K562 (cell line): ENCODE measurements around the gene NR3C1. TPM values are rescaled to one million over a fixed set of nuclear protein-coding genes. Genes with fewer than 3 reads are reported as not detected.
A peak's percentile ranks its signal among the peaks of the same experiment; 100 is the strongest.

Experiments used
- ATF7 ChIP-seq: fragments of 450-650 bp; IDR thresholded peaks from 2 replicates; pipeline ENCODE4 v1.7.1; 2014; ENCODE audit warnings: mild to moderate bottlenecking, moderate library complexity
- E2F3 ChIP-seq: fragments of 250-450 bp; sonication (Bioruptor Pico); IDR thresholded peaks from 2 replicates; pipeline ENCODE4 v1.4.0; 2020; ENCODE audit warnings: mild to moderate bottlenecking
- ETV5 ChIP-seq: sonication (generic); formaldehyde crosslinking; IDR thresholded peaks from 2 replicates; pipeline ENCODE4 v1.4.0; 2020; ENCODE audit warnings: low read depth, mild to moderate bottlenecking, missing genetic modification reagents
- ETV6 ChIP-seq, 3 experiments: fragments of 150-350 bp in 1 of 3; sonication (generic) in 1 of 3; formaldehyde crosslinking in 1 of 3; IDR thresholded peaks; 2 replicates each; pipeline versions ENCODE4 v1.6.1 to v1.8.0; 2014 to 2022; ENCODE audit warnings: borderline replicate concordance in 2 of 3, low read depth in 2 of 3, antibody characterized with exemption in 1 of 3, low read length in 1 of 3, mild to moderate bottlenecking in 1 of 3, missing genetic modification reagents in 1 of 3
- KLF6 ChIP-seq: fragments of 250-450 bp; sonication (Bioruptor Pico); IDR thresholded peaks from 2 replicates; pipeline ENCODE4 v1.4.0; 2020; ENCODE audit warnings: mild to moderate bottlenecking, moderate library complexity, borderline replicate concordance
- MCM7 ChIP-seq, 2 experiments: fragments of 450-650 bp; IDR thresholded peaks; 2 replicates each; pipeline ENCODE4 v1.6.1; 2016 to 2018
- NCOR1 ChIP-seq: fragments of 450-650 bp; IDR thresholded peaks from 2 replicates; pipeline ENCODE4 v1.6.1; 2016; ENCODE audit warnings: mild to moderate bottlenecking, moderate library complexity
- NFATC3 ChIP-seq: fragments of 450-650 bp; IDR thresholded peaks from 2 replicates; pipeline ENCODE4 v1.6.1; 2017; ENCODE audit warnings: mild to moderate bottlenecking
- NFYB ChIP-seq: IDR thresholded peaks from 2 replicates; pipeline ENCODE4 v1.6.1; 2011; ENCODE audit warnings: mild to moderate bottlenecking, moderate library complexity; ENCODE audit not compliant: insufficient read length; ENCODE audit errors: extremely low read depth
- NR1H2 ChIP-seq: sonication (generic); formaldehyde crosslinking; IDR thresholded peaks from 2 replicates; pipeline ENCODE4 v1.4.0; 2020; ENCODE audit warnings: mild to moderate bottlenecking, missing genetic modification reagents
- POLR2H ChIP-seq: IDR thresholded peaks from 2 replicates; pipeline ENCODE4 v1.6.1; 2016; ENCODE audit warnings: missing genetic modification characterization, low read depth, mild to moderate bottlenecking, control low read depth, missing compliant biosample characterization, moderate library complexity
- RBM34 ChIP-seq: fragments of 200-400 bp; formaldehyde crosslinking; IDR thresholded peaks from 2 replicates; pipeline ENCODE4 v1.6.1; 2018; ENCODE audit warnings: low read length, borderline replicate concordance; ENCODE audit not compliant: insufficient read depth
- RCOR1 ChIP-seq, 2 experiments: IDR thresholded peaks; 2 replicates each; pipeline ENCODE4 v1.6.1; 2012; ENCODE audit warnings: low read depth in 2 of 2, low read length in 2 of 2, borderline replicate concordance in 1 of 2, improper control_type of control experiment in 1 of 2
- RFX1 ChIP-seq: fragments of 450-650 bp; IDR thresholded peaks from 2 replicates; pipeline ENCODE4 v1.6.1; 2016; ENCODE audit warnings: mild to moderate bottlenecking, moderate library complexity
- SNRNP70 ChIP-seq: fragments of 200-400 bp; formaldehyde crosslinking; optimal IDR thresholded peaks from 2 replicates; pipeline ENCODE3; 2017; ENCODE audit warnings: low read depth, low read length
- SRSF3 ChIP-seq: fragments of 200-400 bp; formaldehyde crosslinking; IDR thresholded peaks from 2 replicates; pipeline ENCODE4 v1.6.1; 2016; ENCODE audit warnings: mild to moderate bottlenecking, low read length, moderate library complexity; ENCODE audit not compliant: insufficient read depth
- TAF9B ChIP-seq: fragments of 450-650 bp; IDR thresholded peaks from 2 replicates; pipeline ENCODE4 v1.6.1; 2018; ENCODE audit warnings: mild to moderate bottlenecking; ENCODE audit not compliant: partially characterized antibody
- ZNF174 ChIP-seq: fragments of 250-450 bp; sonication (Bioruptor Pico); IDR thresholded peaks from 2 replicates; pipeline ENCODE4 v1.4.0; 2020; ENCODE audit warnings: mild to moderate bottlenecking
- ZNF316 ChIP-seq: fragments of 450-650 bp; IDR thresholded peaks from 2 replicates; pipeline ENCODE4 v1.6.1; 2016
- ZNF644 ChIP-seq: fragments of 200-800 bp; sonication (Bioruptor generic); IDR thresholded peaks from 2 replicates; pipeline ENCODE4 v1.6.1; 2016; ENCODE audit warnings: low read depth, missing genetic modification characterization, missing compliant biosample characterization
- ZNF707 ChIP-seq: fragments of 250-450 bp; sonication (Bioruptor Pico); conservative IDR thresholded peaks from 2 replicates; pipeline ENCODE4 v1.8.0; 2022; ENCODE audit warnings: inconsistent platforms, mild to moderate bottlenecking, moderate library complexity
- polyA plus RNA-seq, 8 experiments: library from polyadenylated mRNA; depleted of rRNA in 4 of 8; stranded (reverse) in 5 of 8; unstranded in 3 of 8; fragments of >200 nt; fragmentation: Nextera tagmentation in 2 of 8; fragmentation: Illumina TruSeq in 1 of 8; extraction: Ambion mirVana in 2 of 8; extraction: Trizol in 1 of 8; gene quantifications; 2 replicates each; pipeline versions ENCODE4 v1.2.1 to v1.2.3, GENCODE V29; 2011 to 2014; ENCODE audit warnings: inconsistent platforms in 1 of 8, missing spikeins in 1 of 8
- total RNA-seq, 7 experiments: library from RNA; depleted of rRNA in 6 of 7; stranded (reverse); fragments of >200 nt in 6 of 7; fragmentation: Illumina TruSeq in 2 of 7; extraction: Trizol in 2 of 7; gene quantifications; 2 replicates each; pipeline versions ENCODE4 v1.2.1 to v1.2.3, GENCODE V29; 2011 to 2021; ENCODE audit warnings: low replicate concordance in 1 of 7
- TF ChIP-seq, protein P1 (sequence below), 2 experiments: fragments of 450-650 bp; IDR thresholded peaks; 2 replicates each; pipeline ENCODE4 v1.6.1; 2018; ENCODE audit warnings: mild to moderate bottlenecking in 2 of 2, low read depth in 1 of 2; ENCODE audit not compliant: partially characterized antibody in 2 of 2
- TF ChIP-seq, protein P2 (sequence below), 3 experiments: fragments of 200-800 bp in 1 of 3; sonication (Bioruptor generic) in 1 of 3; sonication (generic) in 1 of 3; formaldehyde crosslinking in 1 of 3; IDR thresholded peaks; 2 replicates each; pipeline versions ENCODE4 v1.6.1 to v1.8.0; 2016 to 2022; ENCODE audit warnings: mild to moderate bottlenecking in 2 of 3, missing compliant biosample characterization in 2 of 3, missing genetic modification characterization in 2 of 3, missing genetic modification reagents in 1 of 3

The NR3C1 gene
- total and polyA plus RNA-seq, 9 of the 15 experiments (the other 6 are each of a cell fraction or from before 2014, with no cell fraction given): 8.2 to 36.0 (median 15.0) TPM

DNA sequence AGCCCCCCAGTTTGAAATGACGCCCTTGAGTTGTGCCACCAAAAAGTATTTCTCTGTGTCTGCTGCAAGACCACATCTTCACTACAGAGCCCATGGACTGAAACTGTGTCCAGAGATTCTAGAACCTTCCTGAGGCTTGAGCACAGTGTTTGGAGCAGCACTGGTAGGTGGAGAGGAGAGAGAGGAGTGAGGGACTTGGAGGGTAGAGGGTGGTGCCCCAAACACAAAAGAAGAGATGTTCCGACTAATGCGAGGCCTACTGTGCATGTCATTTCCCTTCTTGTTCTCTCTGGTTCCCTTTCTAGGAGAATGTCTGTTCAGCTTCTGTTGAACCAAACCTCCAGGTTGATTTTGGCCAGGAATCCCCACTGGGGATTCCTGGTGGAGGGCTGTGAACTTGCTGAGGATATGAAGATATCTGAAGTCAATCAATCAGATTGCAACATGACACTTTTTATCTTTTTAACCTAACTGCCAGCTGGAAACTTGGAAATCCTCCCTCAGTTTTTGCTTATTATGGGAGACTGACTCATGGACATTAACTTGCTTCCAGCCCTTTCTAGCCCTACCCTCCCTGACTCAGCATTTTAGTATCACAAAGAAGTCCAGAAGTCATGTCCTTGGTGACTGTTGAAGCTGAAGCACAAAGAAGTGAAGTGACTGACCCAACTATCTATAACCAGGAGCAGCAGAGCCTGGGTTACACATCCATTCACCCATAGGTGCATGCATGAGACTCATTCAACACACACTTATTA lies 154.5 kb downstream of the NR3C1 start (continued):
- TF ChIP-seq, protein P1, sequence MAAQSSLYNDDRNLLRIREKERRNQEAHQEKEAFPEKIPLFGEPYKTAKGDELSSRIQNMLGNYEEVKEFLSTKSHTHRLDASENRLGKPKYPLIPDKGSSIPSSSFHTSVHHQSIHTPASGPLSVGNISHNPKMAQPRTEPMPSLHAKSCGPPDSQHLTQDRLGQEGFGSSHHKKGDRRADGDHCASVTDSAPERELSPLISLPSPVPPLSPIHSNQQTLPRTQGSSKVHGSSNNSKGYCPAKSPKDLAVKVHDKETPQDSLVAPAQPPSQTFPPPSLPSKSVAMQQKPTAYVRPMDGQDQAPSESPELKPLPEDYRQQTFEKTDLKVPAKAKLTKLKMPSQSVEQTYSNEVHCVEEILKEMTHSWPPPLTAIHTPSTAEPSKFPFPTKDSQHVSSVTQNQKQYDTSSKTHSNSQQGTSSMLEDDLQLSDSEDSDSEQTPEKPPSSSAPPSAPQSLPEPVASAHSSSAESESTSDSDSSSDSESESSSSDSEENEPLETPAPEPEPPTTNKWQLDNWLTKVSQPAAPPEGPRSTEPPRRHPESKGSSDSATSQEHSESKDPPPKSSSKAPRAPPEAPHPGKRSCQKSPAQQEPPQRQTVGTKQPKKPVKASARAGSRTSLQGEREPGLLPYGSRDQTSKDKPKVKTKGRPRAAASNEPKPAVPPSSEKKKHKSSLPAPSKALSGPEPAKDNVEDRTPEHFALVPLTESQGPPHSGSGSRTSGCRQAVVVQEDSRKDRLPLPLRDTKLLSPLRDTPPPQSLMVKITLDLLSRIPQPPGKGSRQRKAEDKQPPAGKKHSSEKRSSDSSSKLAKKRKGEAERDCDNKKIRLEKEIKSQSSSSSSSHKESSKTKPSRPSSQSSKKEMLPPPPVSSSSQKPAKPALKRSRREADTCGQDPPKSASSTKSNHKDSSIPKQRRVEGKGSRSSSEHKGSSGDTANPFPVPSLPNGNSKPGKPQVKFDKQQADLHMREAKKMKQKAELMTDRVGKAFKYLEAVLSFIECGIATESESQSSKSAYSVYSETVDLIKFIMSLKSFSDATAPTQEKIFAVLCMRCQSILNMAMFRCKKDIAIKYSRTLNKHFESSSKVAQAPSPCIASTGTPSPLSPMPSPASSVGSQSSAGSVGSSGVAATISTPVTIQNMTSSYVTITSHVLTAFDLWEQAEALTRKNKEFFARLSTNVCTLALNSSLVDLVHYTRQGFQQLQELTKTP (IDR thresholded peaks at IDR 0.05; ENCODE audit: low read depth in 1 of 2, partially characterized antibody in 2 of 2): no peak
- TF ChIP-seq MCM7 (IDR thresholded peaks at IDR 0.05): no peak
- TF ChIP-seq ZNF174 (CRISPR knock-in tag): no peak
- TF ChIP-seq E2F3 (CRISPR knock-in tag): no peak
- no peak for TF ChIP-seq RBM34
- no peak for TF ChIP-seq KLF6 (CRISPR knock-in tag)
- no peak for TF ChIP-seq NFYB
- no peak for TF ChIP-seq ZNF707 (CRISPR knock-in tag)
- no peak for TF ChIP-seq ZNF644 (tag)
- peak; percentile 59 for TF ChIP-seq NCOR1
- TF ChIP-seq SRSF3: no peak
- TF ChIP-seq RFX1: no peak
- TF ChIP-seq ATF7: peak; percentile 31; the same call in 1 of the 2 replicates
- no peak for TF ChIP-seq ETV6 (IDR thresholded peaks at IDR 0.05; ENCODE audit: borderline replicate concordance in 1 of 2, low read depth in 2 of 2, low read length in 1 of 2)
- TF ChIP-seq ETV6 (CRISPR knock-in tag; IDR thresholded peaks at IDR 0.05; ENCODE audit: borderline replicate concordance): no peak
- TF ChIP-seq NR1H2: no peak
- TF ChIP-seq ZNF316: peak; percentile 100
- TF ChIP-seq TAF9B: peak; percentile 80
- TF ChIP-seq SNRNP70: no peak
- peak in 1 of 2 experiments; percentile 47; a peak in 1 of 4 replicates for TF ChIP-seq RCOR1 (IDR thresholded peaks at IDR 0.05; ENCODE audit: borderline replicate concordance in 1 of 2, low read depth in 2 of 2, low read length in 2 of 2)
- TF ChIP-seq POLR2H (tag): no peak
- no peak for TF ChIP-seq ETV5 (CRISPR knock-in tag)
- TF ChIP-seq NFATC3: no peak
- TF ChIP-seq, protein P2, sequence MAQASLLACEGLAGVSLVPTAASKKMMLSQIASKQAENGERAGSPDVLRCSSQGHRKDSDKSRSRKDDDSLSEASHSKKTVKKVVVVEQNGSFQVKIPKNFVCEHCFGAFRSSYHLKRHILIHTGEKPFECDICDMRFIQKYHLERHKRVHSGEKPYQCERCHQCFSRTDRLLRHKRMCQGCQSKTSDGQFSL (CRISPR knock-in tag; IDR thresholded peaks at IDR 0.05): no peak
- TF ChIP-seq, protein P2 (tag; IDR thresholded peaks at IDR 0.05): no peak
